Vagina (tissue), 2 donors: ENCODE measurements around the gene SHTN1. TPM values are rescaled to one million over a fixed set of nuclear protein-coding genes. Genes with fewer than 3 reads are reported as not detected.

ENCODE experiments used
- DNase-seq, 2 donors: peaks; one replicate each; pipeline ENCODE4 v3.0.0-alpha.2; 2017; ENCODE audit errors: extremely low spot score in 2 of 2
- H3K27ac ChIP-seq: fragments of 200-600 bp; sonication (generic); one replicate; pipeline ENCODE4 v1.5.1; 2019
- H3K27me3 ChIP-seq: fragments of 200-600 bp; sonication (generic); one replicate; pipeline ENCODE4 v1.5.1; 2019
- H3K36me3 ChIP-seq, 2 donors: fragments of 200-600 bp; sonication (generic); one replicate each; pipeline ENCODE4 v1.5.1; 2017 to 2019
- H3K4me1 ChIP-seq: fragments of 200-600 bp; sonication (generic); one replicate; pipeline ENCODE4 v1.5.1; 2019
- H3K4me3 ChIP-seq, 2 donors: fragments of 200-600 bp; sonication (generic); 1 replicate in 1 of 2; 2 replicates in 1 of 2; pipeline ENCODE4 v1.5.1; 2016 to 2019
- H3K9me3 ChIP-seq: fragments of 200-600 bp; sonication (generic); one replicate; pipeline ENCODE4 v1.5.1; 2019
- CTCF ChIP-seq, 3 experiments: fragments of 450-650 bp in 2 of 3; fragments of 200-600 bp in 1 of 3; sonication (generic) in 1 of 3; IDR thresholded peaks; one replicate each; pipeline ENCODE4 v1.5.1; 2017 to 2019; ENCODE audit warnings: antibody characterized with exemption in 3 of 3, mild to moderate bottlenecking in 2 of 3, moderate library complexity in 2 of 3
- POLR2A ChIP-seq, 2 donors: fragments of 450-650 bp; IDR thresholded peaks; one replicate each; pipeline ENCODE4 v1.6.1; 2017; ENCODE audit warnings: antibody characterized with exemption in 2 of 2, mild to moderate bottlenecking in 2 of 2, moderate library complexity in 2 of 2
- POLR2AphosphoS5 ChIP-seq, 2 donors: sonication (generic); formaldehyde crosslinking; IDR thresholded peaks; one replicate each; pipeline ENCODE4 v1.9.0; 2017; ENCODE audit warnings: antibody characterized with exemption in 2 of 2, mild to moderate bottlenecking in 2 of 2, low read depth in 1 of 2; ENCODE audit not compliant: insufficient read depth in 1 of 2
- intact Hi-C: fragments of 100-400 bp; cut with DNase I; formaldehyde crosslinking; loops from one replicate; pipeline ENCODE4 v1.15.1; 2023
- total RNA-seq: library from RNA; depleted of rRNA; stranded (reverse); fragments of >200 nt; gene quantifications from one replicate; pipeline ENCODE4 v1.2.3, GENCODE V29; 2016

Gene SHTN1
- total RNA-seq, 1 donor from 2014 or later: 7.4 TPM

- Histone ChIP-seq H3K4me3 (no peak overlapping the region), H3K27me3 (no peaks in the 10 kb centered on the region), H3K27ac (no peak overlapping the region), H3K36me3 (no peaks in the 10 kb centered on the region), H3K4me1 (no peaks in the 10 kb centered on the region), H3K9me3 (no peaks in the 10 kb centered on the region)
- DNase-seq: no peak
- TF ChIP-seq POLR2AphosphoS5 (IDR thresholded peaks at IDR 0.05; ENCODE audit: insufficient read depth in 1 of 2, low read depth in 1 of 2): no peak
- TF ChIP-seq POLR2A (IDR thresholded peaks at IDR 0.05): no peak
- TF ChIP-seq CTCF (IDR thresholded peaks at IDR 0.05): no peak
- intact Hi-C loops: no loop called here
Measured at GRCh38 chr10:116968331-116968730, 36.7 kb downstream of the SHTN1 start.

- DNase-seq: no peak
- H3K9me3 ChIP-seq: no peaks in the 10 kb centered on the region
- no peaks in the 10 kb centered on the region for H3K36me3 ChIP-seq
- H3K27ac ChIP-seq: no peak overlapping the region
- H3K4me3 ChIP-seq: no peak overlapping the region
- no peaks in the 10 kb centered on the region for H3K4me1 ChIP-seq
- H3K27me3 ChIP-seq: no peaks in the 10 kb centered on the region
- no peak for TF ChIP-seq POLR2A (IDR thresholded peaks at IDR 0.05)
- TF ChIP-seq POLR2AphosphoS5 (IDR thresholded peaks at IDR 0.05; ENCODE audit: insufficient read depth in 1 of 2, low read depth in 1 of 2): no peak
- TF ChIP-seq CTCF (IDR thresholded peaks at IDR 0.05): no peak
- intact Hi-C loops: no loop called here
Measured at GRCh38 chr10:116961406-116962251, 43.4 kb downstream of the SHTN1 start.

GRCh38 chr10:116960066-116960776 lies 44.8 kb downstream of the SHTN1 start:
- Histone ChIP-seq H3K9me3 (no peaks in the 10 kb centered on the region), H3K27me3 (no peaks in the 10 kb centered on the region), H3K4me3 (no peak overlapping the region), H3K4me1 (no peaks in the 10 kb centered on the region), H3K36me3 (no peaks in the 10 kb centered on the region), H3K27ac (no peak overlapping the region)
- intact Hi-C loops: no loop called here
- TF ChIP-seq POLR2AphosphoS5 (IDR thresholded peaks at IDR 0.05; ENCODE audit: insufficient read depth in 1 of 2, low read depth in 1 of 2): no peak
- DNase-seq: no peak

GRCh38 chr10:116952729-116953128 lies 52.3 kb downstream of the SHTN1 start:
- H3K27me3 ChIP-seq: no peaks in the 10 kb centered on the region
- H3K4me1 ChIP-seq: peaks cover 8% of the 10 kb centered on the region
- TF ChIP-seq POLR2AphosphoS5 (IDR thresholded peaks at IDR 0.05; ENCODE audit: insufficient read depth in 1 of 2, low read depth in 1 of 2): no peak
- TF ChIP-seq POLR2A (IDR thresholded peaks at IDR 0.05): no peak
- no peak for TF ChIP-seq CTCF (IDR thresholded peaks at IDR 0.05)
- H3K9me3 ChIP-seq: no peaks in the 10 kb centered on the region
- no peak for DNase-seq
- no peak overlapping the region for H3K4me3 ChIP-seq
- intact Hi-C loops: no loop called here
- H3K27ac ChIP-seq: no peak overlapping the region
- H3K36me3 ChIP-seq: no peaks in the 10 kb centered on the region

- Histone ChIP-seq H3K27ac (no peak overlapping the region), H3K4me3 (no peak overlapping the region), H3K36me3 (no peaks in the 10 kb centered on the region), H3K27me3 (no peaks in the 10 kb centered on the region), H3K9me3 (no peaks in the 10 kb centered on the region), H3K4me1 (peaks cover 18% of the 10 kb centered on the region)
- TF ChIP-seq POLR2AphosphoS5 (IDR thresholded peaks at IDR 0.05; ENCODE audit: insufficient read depth in 1 of 2, low read depth in 1 of 2) (no peak), CTCF (IDR thresholded peaks at IDR 0.05) (no peak), POLR2A (IDR thresholded peaks at IDR 0.05) (no peak)
- no peak for DNase-seq
- intact Hi-C loops: no loop called here
Measured at GRCh38 chr10:116948530-116948870, 56.5 kb downstream of the SHTN1 start.
